Transverse colon (tissue), 4 donors: Measurements from ENCODE around the gene ITGB1.
"Not testable (repeated sequence)": the region's sequence is repeated elsewhere in the genome, so short reads cannot be mapped to it uniquely, and the experiment has no call there.

ENCODE experiments used
- CTCF ChIP-seq, 5 experiments: fragments of 200-600 bp in 3 of 5; fragments of 450-650 bp in 2 of 5; sonication (generic) in 3 of 5; IDR thresholded peaks; 1 replicate in 2 of 5; 2 replicates in 3 of 5; pipeline ENCODE4 v1.5.1; 2016 to 2017; ENCODE audit warnings: antibody characterized with exemption in 5 of 5, inconsistent platforms in 3 of 5, mild to moderate bottlenecking in 2 of 5, moderate library complexity in 1 of 5
- POLR2AphosphoS5 ChIP-seq, 3 donors: sonication (generic); formaldehyde crosslinking; IDR thresholded peaks; one replicate each; pipeline ENCODE4 v1.6.1; 2016; ENCODE audit warnings: antibody characterized with exemption in 3 of 3

- not testable (repeated sequence) for TF ChIP-seq POLR2AphosphoS5, CTCF (IDR thresholded peaks at IDR 0.05)
These were observed 36.6 kb upstream of the ITGB1 start for GRCh38 chr10:32994632-32995031.
